H9 (cell line): ENCODE results near the gene TTN. TPM values are rescaled to one million over a fixed set of nuclear protein-coding genes. Genes with fewer than 3 reads are reported as not detected.

Experiments
- DNase-seq: peaks from one replicate; pipeline ENCODE4 v3.0.0-alpha.2; 2017
- H2AFZ ChIP-seq: one replicate; pipeline ENCODE4 v1.6.1; 2013; ENCODE audit warnings: mild to moderate bottlenecking, low read length, control low read depth, moderate library complexity
- H2AK5ac ChIP-seq: 2 replicates; pipeline ENCODE4 v1.6.1; 2013; ENCODE audit warnings: low read length, control low read depth, mixed read lengths; ENCODE audit not compliant: insufficient read length
- H2BK120ac ChIP-seq: one replicate; pipeline ENCODE4 v1.6.1; 2013; ENCODE audit warnings: low read depth, mild to moderate bottlenecking, low read length, control low read depth, inconsistent platforms; ENCODE audit not compliant: poor library complexity, severe bottlenecking
- H2BK12ac ChIP-seq: 2 replicates; pipeline ENCODE4 v1.6.1; 2013; ENCODE audit warnings: low read length, control low read depth, mixed read lengths, low read depth; ENCODE audit not compliant: insufficient read length
- H2BK15ac ChIP-seq: 2 replicates; pipeline ENCODE4 v1.6.1; 2013; ENCODE audit warnings: low read depth, low read length, control low read depth
- H2BK20ac ChIP-seq: one replicate; pipeline ENCODE4 v1.6.1; 2013; ENCODE audit warnings: low read depth, mild to moderate bottlenecking, low read length, control low read depth, inconsistent platforms; ENCODE audit not compliant: poor library complexity, severe bottlenecking
- H2BK5ac ChIP-seq: 2 replicates; pipeline ENCODE4 v1.6.1; 2013; ENCODE audit warnings: low read length, control low read depth, mixed read lengths; ENCODE audit not compliant: insufficient read length
- H3K14ac ChIP-seq: 2 replicates; pipeline ENCODE4 v1.6.1; 2013; ENCODE audit warnings: low read length, control low read depth; ENCODE audit not compliant: insufficient read depth
- H3K18ac ChIP-seq: 2 replicates; pipeline ENCODE4 v1.6.1; 2013; ENCODE audit warnings: low read depth, mild to moderate bottlenecking, mixed read lengths, low read length, control low read depth; ENCODE audit not compliant: insufficient read length
- H3K23ac ChIP-seq: 2 replicates; pipeline ENCODE4 v1.6.1; 2013; ENCODE audit warnings: low read length, control low read depth, mixed read lengths, low read depth; ENCODE audit not compliant: insufficient read length
- H3K23me2 ChIP-seq: 2 replicates; pipeline ENCODE4 v1.6.1; 2013; ENCODE audit warnings: low read depth, mild to moderate bottlenecking, mixed read lengths, low read length, control low read depth; ENCODE audit not compliant: insufficient read length, poor library complexity, severe bottlenecking
- H3K27ac ChIP-seq: 2 replicates; pipeline ENCODE4 v1.5.1; 2013; ENCODE audit warnings: low read length, control low read depth, mixed read lengths, low read depth; ENCODE audit not compliant: insufficient read length
- H3K27me3 ChIP-seq: 2 replicates; pipeline ENCODE4 v1.6.1; 2013; ENCODE audit warnings: low read length, control low read depth, inconsistent platforms; ENCODE audit not compliant: insufficient read depth
- H3K4ac ChIP-seq: 2 replicates; pipeline ENCODE4 v1.6.1; 2013; ENCODE audit warnings: low read depth, mild to moderate bottlenecking, control low read depth, inconsistent platforms, low read length, moderate library complexity
- H3K4me1 ChIP-seq: 2 replicates; pipeline ENCODE4 v1.6.1; 2013; ENCODE audit warnings: low read length, control low read depth, inconsistent platforms; ENCODE audit not compliant: insufficient read depth
- H3K4me2 ChIP-seq: 2 replicates; pipeline ENCODE4 v1.6.1; 2013; ENCODE audit warnings: low read length, control low read depth, mixed read lengths; ENCODE audit not compliant: insufficient read length, insufficient read depth
- H3K56ac ChIP-seq: 2 replicates; pipeline ENCODE4 v1.6.1; 2013; ENCODE audit warnings: low read depth, mild to moderate bottlenecking, mixed read lengths, low read length, control low read depth; ENCODE audit not compliant: insufficient read length
- H3K79me1 ChIP-seq: 2 replicates; pipeline ENCODE4 v1.6.1; 2013; ENCODE audit warnings: low read depth, mild to moderate bottlenecking, moderate library complexity, low read length, control low read depth, inconsistent platforms; ENCODE audit not compliant: insufficient read depth, poor library complexity, severe bottlenecking
- H3K79me2 ChIP-seq: 2 replicates; pipeline ENCODE4 v1.6.1; 2013; ENCODE audit warnings: low read length, control low read depth, inconsistent platforms; ENCODE audit not compliant: insufficient read depth
- H3K9ac ChIP-seq: 2 replicates; pipeline ENCODE4 v1.6.1; 2013; ENCODE audit warnings: low read length, control low read depth, mixed read lengths; ENCODE audit not compliant: insufficient read length; ENCODE audit errors: extremely low read depth
- H3K9me3 ChIP-seq: one replicate; pipeline ENCODE4 v1.6.1; 2013; ENCODE audit warnings: low read depth, low read length, inconsistent platforms; ENCODE audit not compliant: control insufficient read depth
- H3T11ph ChIP-seq: one replicate; pipeline ENCODE4 v1.6.1; 2013; ENCODE audit warnings: mild to moderate bottlenecking, low read length, control low read depth, inconsistent platforms
- H4K20me1 ChIP-seq: one replicate; pipeline ENCODE4 v1.6.1; 2013; ENCODE audit not compliant: control insufficient read depth, insufficient read length, insufficient read depth
- H4K5ac ChIP-seq: 2 replicates; pipeline ENCODE4 v1.6.1; 2013; ENCODE audit warnings: low read depth, mild to moderate bottlenecking, mixed read lengths, low read length, control low read depth; ENCODE audit not compliant: insufficient read length
- H4K8ac ChIP-seq: replicated peaks from 2 replicates; pipeline ENCODE4 v1.6.1; 2013; ENCODE audit warnings: low read length, control low read depth, mixed read lengths, low read depth; ENCODE audit not compliant: insufficient read length
- H4K91ac ChIP-seq: 2 replicates; pipeline ENCODE4 v1.6.1; 2013; ENCODE audit warnings: low read depth, mild to moderate bottlenecking, moderate library complexity, mixed read lengths, low read length, control low read depth; ENCODE audit not compliant: insufficient read length
- H3K27ac Mint-ChIP-seq, 3 experiments: 2 replicates in 2 of 3; 3 replicates in 1 of 3; pipeline ENCODE4 v1.8.0; 2020 to 2021; ENCODE audit warnings: mixed read lengths in 3 of 3, mild to moderate bottlenecking in 1 of 3, moderate library complexity in 1 of 3
- H3K27me3 Mint-ChIP-seq: 2 replicates; pipeline ENCODE4 v1.8.0; 2021; ENCODE audit warnings: low read depth, mild to moderate bottlenecking, moderate library complexity, mixed read lengths
- H3K36me3 Mint-ChIP-seq, 3 experiments: 2 replicates in 2 of 3; 3 replicates in 1 of 3; pipeline ENCODE4 v1.8.0; 2020 to 2021; ENCODE audit warnings: low read depth in 3 of 3, mixed read lengths in 3 of 3; ENCODE audit not compliant: insufficient read depth in 1 of 3
- H3K4me1 Mint-ChIP-seq, 2 experiments: 2 replicates each; pipeline ENCODE4 v1.8.0; 2020; ENCODE audit warnings: mixed read lengths in 2 of 2
- H3K4me3 Mint-ChIP-seq, 2 experiments: 2 replicates in 1 of 2; 3 replicates in 1 of 2; pipeline ENCODE4 v1.8.0; 2020 to 2021; ENCODE audit warnings: mild to moderate bottlenecking in 2 of 2, mixed read lengths in 2 of 2, moderate library complexity in 1 of 2
- H3K9me3 Mint-ChIP-seq, 2 experiments: 2 replicates in 1 of 2; 3 replicates in 1 of 2; pipeline ENCODE4 v1.8.0; 2020; ENCODE audit warnings: mild to moderate bottlenecking in 2 of 2, mixed read lengths in 2 of 2, moderate library complexity in 1 of 2
- WGBS: extraction: QIAGEN DNeasy Blood & Tissue Kit; methylation state at CpG from one replicate; pipeline ENCODE4 v1.1.7; 2013; ENCODE audit warnings: missing lambda C conversion rate, low lambda C conversion rate, mixed read lengths; ENCODE audit not compliant: insufficient read length; ENCODE audit errors: extremely low coverage; 5-methylcytosine and 5-hydroxymethylcytosine counted together
- total RNA-seq: library from RNA; stranded (reverse); gene quantifications from 2 replicates; pipeline ENCODE4 v1.2.1, GENCODE V29; 2021
- TF ChIP-seq, protein P1 (sequence below): fragments of 200-600 bp; sonication (generic); conservative IDR thresholded peaks from 3 replicates; pipeline ENCODE4 v1.8.0; 2021; ENCODE audit warnings: antibody characterized with exemption, mild to moderate bottlenecking

TTN gene
- total RNA-seq, 1 experiment from 2014 or later = 0.70 TPM

DNA sequence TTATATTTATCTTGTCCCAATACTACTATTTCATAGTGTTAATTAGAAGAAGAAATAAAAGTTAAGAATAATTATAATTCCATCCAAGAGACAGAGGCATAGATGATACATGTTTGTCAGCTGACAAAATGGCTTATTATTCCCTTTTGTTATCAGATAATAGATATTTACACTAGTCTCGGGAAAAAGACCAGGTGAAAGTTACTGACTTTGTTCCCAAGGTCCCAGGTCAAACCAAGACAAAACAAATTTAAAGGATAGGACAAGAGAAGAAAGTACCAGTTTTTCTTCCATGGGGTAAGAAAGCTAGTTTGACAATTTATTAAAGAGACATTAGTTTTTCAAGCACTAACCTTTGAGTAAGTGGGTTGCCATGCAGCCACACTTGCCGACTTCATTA is 73.2 kb downstream of the TTN start:
- no peaks in the 10 kb centered on the region for H3K27me3 ChIP-seq
- peaks cover 1% of the 10 kb centered on the region; the same call in 1 of the 2 replicates for H3K27me3 Mint-ChIP-seq
- no peak overlapping the region for H3K56ac ChIP-seq
- no peaks in the 10 kb centered on the region for H4K20me1 ChIP-seq
- no peak overlapping the region for H2AK5ac ChIP-seq
- H2BK12ac ChIP-seq = no peak overlapping the region
- no CpG with 5 or more reads among the region's 2 CpGs for WGBS
- H3K9ac ChIP-seq = no peak overlapping the region
- no peak overlapping the region for H3K4me3 Mint-ChIP-seq
- no peak overlapping the region for H3T11ph ChIP-seq
- H4K91ac ChIP-seq = no peak overlapping the region
- H3K23me2 ChIP-seq = no peaks in the 10 kb centered on the region
- no peaks in the 10 kb centered on the region for H3K9me3 Mint-ChIP-seq
- no peak overlapping the region for H3K4ac ChIP-seq
- H4K5ac ChIP-seq = no peak overlapping the region
- H3K18ac ChIP-seq = no peak overlapping the region
- no peak overlapping the region for H2BK120ac ChIP-seq
- no peak for DNase-seq
- H3K9me3 ChIP-seq = no peaks in the 10 kb centered on the region
- H3K79me2 ChIP-seq = no peaks in the 10 kb centered on the region
- H3K27ac ChIP-seq = no peak overlapping the region
- no peaks in the 10 kb centered on the region for H3K4me1 ChIP-seq
- no peaks in the 10 kb centered on the region for H3K4me1 Mint-ChIP-seq
- no peak overlapping the region for H3K14ac ChIP-seq
- H3K36me3 Mint-ChIP-seq = no peaks in the 10 kb centered on the region
- no peak overlapping the region for H2BK20ac ChIP-seq
- H3K23ac ChIP-seq = no peak overlapping the region
- H3K27ac Mint-ChIP-seq = no peak overlapping the region
- no peak overlapping the region for H2BK15ac ChIP-seq
- no peak overlapping the region for H2AFZ ChIP-seq
- no peak overlapping the region for H2BK5ac ChIP-seq
- no peaks in the 10 kb centered on the region for H3K79me1 ChIP-seq
- no peak overlapping the region for H3K4me2 ChIP-seq
- no peak overlapping the region for H4K8ac ChIP-seq
- TF ChIP-seq, protein P1, sequence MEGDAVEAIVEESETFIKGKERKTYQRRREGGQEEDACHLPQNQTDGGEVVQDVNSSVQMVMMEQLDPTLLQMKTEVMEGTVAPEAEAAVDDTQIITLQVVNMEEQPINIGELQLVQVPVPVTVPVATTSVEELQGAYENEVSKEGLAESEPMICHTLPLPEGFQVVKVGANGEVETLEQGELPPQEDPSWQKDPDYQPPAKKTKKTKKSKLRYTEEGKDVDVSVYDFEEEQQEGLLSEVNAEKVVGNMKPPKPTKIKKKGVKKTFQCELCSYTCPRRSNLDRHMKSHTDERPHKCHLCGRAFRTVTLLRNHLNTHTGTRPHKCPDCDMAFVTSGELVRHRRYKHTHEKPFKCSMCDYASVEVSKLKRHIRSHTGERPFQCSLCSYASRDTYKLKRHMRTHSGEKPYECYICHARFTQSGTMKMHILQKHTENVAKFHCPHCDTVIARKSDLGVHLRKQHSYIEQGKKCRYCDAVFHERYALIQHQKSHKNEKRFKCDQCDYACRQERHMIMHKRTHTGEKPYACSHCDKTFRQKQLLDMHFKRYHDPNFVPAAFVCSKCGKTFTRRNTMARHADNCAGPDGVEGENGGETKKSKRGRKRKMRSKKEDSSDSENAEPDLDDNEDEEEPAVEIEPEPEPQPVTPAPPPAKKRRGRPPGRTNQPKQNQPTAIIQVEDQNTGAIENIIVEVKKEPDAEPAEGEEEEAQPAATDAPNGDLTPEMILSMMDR = no peak
